MG63 (cell line): ENCODE data around the gene WASHC4. TPM values are rescaled to one million over a fixed set of nuclear protein-coding genes. Genes with fewer than 3 reads are reported as not detected.
"Not testable (repeated sequence)": the region's sequence is repeated elsewhere in the genome, so short reads cannot be mapped to it uniquely, and the experiment has no call there.

Experiments used
- DNase-seq: peaks from one replicate; pipeline ENCODE4 v3.0.0-alpha.2; 2020
- H3K27me3 ChIP-seq: fragments of 250-450 bp; sonication (Bioruptor Pico); 2 replicates; pipeline ENCODE4 v1.5.1; 2020; ENCODE audit warnings: mild to moderate bottlenecking, moderate library complexity
- H3K36me3 ChIP-seq: fragments of 250-450 bp; sonication (Bioruptor Pico); 2 replicates; pipeline ENCODE4 v1.5.1; 2020; ENCODE audit warnings: mild to moderate bottlenecking, moderate library complexity
- H3K4me3 ChIP-seq: fragments of 250-450 bp; sonication (Bioruptor Pico); 2 replicates; pipeline ENCODE4 v1.5.1; 2020; ENCODE audit warnings: mild to moderate bottlenecking, moderate library complexity
- H3K9me3 ChIP-seq: fragments of 250-450 bp; sonication (Bioruptor Pico); 2 replicates; pipeline ENCODE4 v1.5.1; 2020; ENCODE audit warnings: mild to moderate bottlenecking, moderate library complexity
- total RNA-seq: library from RNA; depleted of rRNA; stranded (reverse); fragments of >200 nt; shearing (Covaris generic); gene quantifications from 2 replicates; pipeline ENCODE4 v1.2.3, GENCODE V29; 2014; ENCODE audit warnings: low replicate concordance

WASHC4 gene
- total RNA-seq, 1 experiment from 2014 or later = 28.3 TPM

DNA sequence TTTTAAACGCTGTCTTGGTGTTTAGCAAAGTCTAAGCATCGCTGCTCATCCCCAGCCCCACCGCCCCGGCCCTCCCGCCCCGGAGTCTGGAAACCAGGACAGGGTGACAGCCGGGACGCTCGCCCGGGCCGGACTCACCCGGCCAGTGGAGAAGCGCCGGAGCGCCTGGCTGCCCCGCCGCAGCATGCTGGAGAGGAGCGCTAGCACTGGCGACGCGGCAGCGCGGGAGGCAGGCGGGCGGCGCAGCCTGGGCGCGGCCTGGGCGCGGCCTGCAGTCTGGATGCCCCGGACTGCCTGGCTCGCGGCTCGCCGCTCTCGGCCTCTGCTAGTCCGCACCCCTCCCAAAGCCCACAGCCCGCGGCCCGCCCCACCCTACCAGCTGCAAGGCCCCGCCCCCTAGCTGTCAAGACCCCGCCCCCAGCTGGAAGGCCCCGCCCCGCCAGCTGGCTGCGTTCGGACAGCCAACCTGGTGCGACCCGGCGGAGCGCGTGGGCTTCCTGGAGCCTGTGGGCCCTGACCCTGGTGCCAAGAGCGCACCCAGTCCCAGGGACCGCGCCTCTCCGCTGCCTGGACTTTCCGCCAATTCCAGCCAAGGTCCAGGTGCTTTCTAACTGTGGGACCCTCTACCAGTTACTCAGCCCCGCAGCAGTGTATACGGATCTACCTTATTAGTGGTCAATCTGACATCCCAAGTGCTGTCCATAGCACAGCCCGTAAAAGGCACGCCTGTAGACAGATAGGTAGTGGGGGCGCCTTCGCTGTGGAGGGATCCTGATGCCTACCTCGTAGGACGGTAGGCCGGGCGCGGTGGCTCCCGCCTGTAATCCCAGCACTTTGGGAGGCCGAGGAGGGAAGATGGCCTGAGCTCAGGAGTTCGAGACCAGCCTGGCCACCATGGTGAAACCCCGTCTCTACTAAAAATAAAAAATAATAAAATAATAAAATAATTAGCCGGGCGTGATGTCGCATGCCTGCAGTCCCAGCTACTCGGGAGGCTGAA is 23.0 kb upstream of the WASHC4 start, which contains the start of gene ALDH1L2:
ALDH1L2 (minus strand) TSS at position 208 of the 1,000 bp plus-strand sequence; CDS start at position 186, 22 bp downstream.
- Histone ChIP-seq H3K9me3 (no peaks in the 10 kb centered on the region), H3K4me3 (peak within 1 kb of the TSS; percentile 75), H3K27me3 (no peaks in the 10 kb centered on the region), H3K36me3 (peaks cover 8% of the 10 kb centered on the region)
- DNase-seq = peak; percentile 93

- H3K36me3 ChIP-seq = peaks cover 8% of the 10 kb centered on the region
- H3K9me3 ChIP-seq = no peaks in the 10 kb centered on the region
- no peak overlapping the region for H3K4me3 ChIP-seq
- DNase-seq = no peak
- no peaks in the 10 kb centered on the region for H3K27me3 ChIP-seq
Observed at GRCh38 chr12:105085501-105085900, 22.0 kb upstream of the WASHC4 start.

- H3K27me3 ChIP-seq = no peaks in the 10 kb centered on the region
- DNase-seq = no peak
- H3K9me3 ChIP-seq = peaks cover 3% of the 10 kb centered on the region; the same call in 1 of the 2 replicates
- no peak overlapping the region for H3K4me3 ChIP-seq
- no peaks in the 10 kb centered on the region for H3K36me3 ChIP-seq
Observed at GRCh38 chr12:105089817-105090216, 17.7 kb upstream of the WASHC4 start.

DNA sequence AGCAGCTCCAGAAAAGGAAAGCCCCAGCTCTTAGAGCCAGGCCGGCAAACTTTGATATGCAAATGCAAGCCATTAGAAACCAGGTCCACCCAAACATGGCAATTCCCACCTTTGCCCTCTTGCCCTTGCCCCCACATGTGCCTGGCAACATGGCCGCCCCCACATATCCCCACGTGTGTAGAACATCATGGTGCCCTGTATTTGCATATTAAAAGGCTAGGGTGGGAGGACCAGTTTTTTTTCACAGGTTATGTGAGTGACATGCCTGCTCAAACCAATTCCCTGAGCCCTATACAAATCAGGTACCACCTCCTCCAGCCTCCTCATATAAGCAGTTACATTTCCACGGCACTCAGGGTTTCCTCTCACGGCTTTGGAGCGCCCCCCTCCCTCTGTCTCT is 17.2 kb upstream of the WASHC4 start:
- no peak for DNase-seq
- no peaks in the 10 kb centered on the region for H3K36me3 ChIP-seq
- H3K9me3 ChIP-seq = peaks cover 7% of the 10 kb centered on the region; the same call in 1 of the 2 replicates

DNA sequence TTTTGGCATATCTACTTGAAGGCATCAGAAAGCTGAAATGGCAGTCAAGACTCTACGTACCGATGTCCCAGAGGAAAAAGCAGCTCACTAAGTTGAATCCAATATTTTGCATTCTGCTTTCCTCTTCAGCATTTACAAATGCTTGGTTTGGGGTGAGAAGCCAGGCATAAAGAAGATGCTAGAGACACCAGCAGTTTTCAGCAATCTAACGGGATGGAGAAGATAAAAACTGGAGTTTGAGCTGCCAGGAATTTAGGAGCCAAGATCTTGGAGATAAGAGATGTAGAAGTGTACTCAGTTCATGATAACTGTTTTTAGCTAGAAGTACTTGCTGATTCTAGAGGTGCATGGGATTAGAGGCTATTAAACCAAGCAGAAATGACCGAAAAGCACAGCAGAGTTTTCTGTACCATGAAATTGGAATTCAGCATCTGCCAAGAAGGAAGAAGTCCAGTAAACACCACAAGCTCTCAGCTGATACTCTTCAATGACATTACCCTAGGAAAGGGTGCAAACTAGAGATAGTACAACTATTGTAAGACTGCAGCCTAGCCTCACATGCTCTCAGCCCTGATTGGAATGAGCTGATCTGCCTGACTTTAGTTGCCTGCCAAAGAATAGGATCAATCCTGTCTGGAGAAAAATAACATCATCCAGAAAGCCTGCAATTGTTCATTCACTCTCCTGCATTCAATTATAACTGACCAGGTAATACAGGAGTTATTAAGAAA is 15.9 kb upstream of the WASHC4 start:
- DNase-seq = no peak
- no peaks in the 10 kb centered on the region for H3K36me3 ChIP-seq
- peaks cover 8% of the 10 kb centered on the region; the same call in 1 of the 2 replicates for H3K9me3 ChIP-seq
- H3K27me3 ChIP-seq = no peaks in the 10 kb centered on the region
- H3K4me3 ChIP-seq = no peak overlapping the region

More for the DNA sequence above, 17.2 kb upstream of the WASHC4 start:
- Histone ChIP-seq H3K4me3 (no peak overlapping the region), H3K27me3 (no peaks in the 10 kb centered on the region)

DNA sequence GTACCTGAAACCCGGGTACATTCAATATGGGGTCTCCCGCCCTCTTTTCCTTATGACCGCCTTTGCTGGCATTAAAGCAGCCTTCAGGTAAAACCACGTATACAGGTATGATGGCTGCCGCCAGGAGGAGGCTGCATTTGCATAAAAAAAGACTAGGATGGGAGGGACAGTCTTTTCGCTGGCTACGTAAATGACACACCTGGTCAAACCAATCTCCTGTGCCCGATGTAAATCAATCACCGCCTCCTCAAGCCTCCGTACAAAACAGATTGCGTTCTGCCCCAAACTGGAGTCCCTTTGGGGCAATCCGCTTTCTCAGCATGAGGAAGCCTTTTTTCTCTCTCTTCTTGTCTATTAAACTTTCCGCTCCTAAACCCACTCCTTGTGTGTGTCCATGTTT is 15.2 kb upstream of the WASHC4 start:
- no peak for DNase-seq

DNA sequence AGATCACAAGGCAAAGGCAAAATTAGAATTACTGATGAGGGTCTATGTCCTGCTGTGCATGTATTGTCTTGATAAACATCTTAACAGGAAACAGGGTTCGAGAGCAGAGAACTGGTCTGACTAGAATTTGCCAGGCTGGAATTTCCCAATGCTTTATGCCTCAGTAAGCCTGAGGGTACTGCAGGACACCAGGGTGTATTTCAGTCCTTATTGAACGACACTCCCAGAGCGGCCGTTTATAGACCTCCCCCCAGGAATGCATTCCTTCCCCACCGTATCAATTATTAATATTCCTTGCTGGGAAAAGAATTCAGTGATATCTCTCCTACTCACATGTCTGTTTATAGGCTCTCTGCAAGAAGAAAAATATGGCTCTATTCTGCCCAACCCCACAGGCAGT is 12.2 kb upstream of the WASHC4 start:
- H3K9me3 ChIP-seq = peaks cover 10% of the 10 kb centered on the region; the same call in 1 of the 2 replicates
- not testable (repeated sequence) for H3K36me3 ChIP-seq, DNase-seq, H3K4me3 ChIP-seq, H3K27me3 ChIP-seq

More for the DNA sequence above, 15.2 kb upstream of the WASHC4 start:
- no peaks in the 10 kb centered on the region for H3K27me3 ChIP-seq
- no peaks in the 10 kb centered on the region for H3K36me3 ChIP-seq
- peaks cover 10% of the 10 kb centered on the region; the same call in 1 of the 2 replicates for H3K9me3 ChIP-seq
- H3K4me3 ChIP-seq = no peak overlapping the region

GRCh38 chr12:105099356-105099755 is 8.2 kb upstream of the WASHC4 start:
- no peaks in the 10 kb centered on the region for H3K36me3 ChIP-seq

GRCh38 chr12:105100207-105100985 is 7.1 kb upstream of the WASHC4 start:
- no peaks in the 10 kb centered on the region for H3K36me3 ChIP-seq
- peak; percentile 15 for DNase-seq
- peaks cover 3% of the 10 kb centered on the region; the same call in 1 of the 2 replicates for H3K9me3 ChIP-seq
- H3K27me3 ChIP-seq = no peaks in the 10 kb centered on the region
- H3K4me3 ChIP-seq = peak overlapping the region; percentile 30

More at GRCh38 chr12:105099356-105099755, 8.2 kb upstream of the WASHC4 start:
- H3K4me3 ChIP-seq = no peak overlapping the region
- DNase-seq = no peak
- H3K9me3 ChIP-seq = peaks cover 10% of the 10 kb centered on the region; the same call in 1 of the 2 replicates
- H3K27me3 ChIP-seq = no peaks in the 10 kb centered on the region

DNA sequence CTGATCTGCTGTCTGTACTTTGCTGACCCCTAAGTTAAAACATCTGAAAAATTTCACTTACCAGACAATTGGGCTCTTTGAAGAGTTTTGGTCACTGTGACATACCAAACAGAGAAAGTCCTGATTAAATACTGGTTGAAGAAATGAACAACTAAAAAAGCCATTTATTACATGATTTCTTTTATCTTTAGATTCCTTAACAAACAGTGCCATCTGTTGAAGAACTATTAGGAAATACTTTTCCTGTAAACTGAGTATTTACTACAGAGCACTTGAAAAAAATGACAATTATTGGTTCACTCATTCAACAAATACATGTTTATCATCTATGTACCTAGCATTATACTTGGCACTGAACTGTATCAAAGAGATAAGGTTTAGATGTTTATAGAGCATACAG is 6.5 kb upstream of the WASHC4 start:
- Histone ChIP-seq H3K9me3 (0 out of 2 replicates have a peak, but pooled peaks cover 3% of the 10 kb centered on the region), H3K36me3 (no peaks in the 10 kb centered on the region), H3K27me3 (no peaks in the 10 kb centered on the region), H3K4me3 (no peak overlapping the region)
- DNase-seq = no peak

DNA sequence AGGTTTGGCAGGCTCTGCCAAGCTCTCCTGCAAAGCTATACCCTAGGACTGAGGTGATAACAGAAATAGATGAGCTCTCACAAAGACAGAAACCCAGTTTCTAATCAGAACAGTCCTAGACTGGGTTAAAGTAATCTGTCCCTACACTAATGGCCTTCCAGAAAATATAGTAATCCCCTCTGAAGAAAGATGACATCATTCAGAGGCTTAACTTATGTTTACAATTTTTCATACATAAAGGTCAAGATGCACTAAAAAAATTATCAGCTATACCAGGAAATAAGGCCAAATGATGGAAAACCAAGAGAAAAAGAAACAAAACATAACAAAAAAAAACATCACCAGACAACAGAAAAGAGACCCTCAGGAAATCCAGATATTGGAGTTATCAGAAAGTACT is 4.9 kb upstream of the WASHC4 start:
- no peaks in the 10 kb centered on the region for H3K27me3 ChIP-seq
- no peaks in the 10 kb centered on the region for H3K9me3 ChIP-seq
- no peak overlapping the region for H3K4me3 ChIP-seq
- H3K36me3 ChIP-seq = no peaks in the 10 kb centered on the region
- DNase-seq = no peak

DNA sequence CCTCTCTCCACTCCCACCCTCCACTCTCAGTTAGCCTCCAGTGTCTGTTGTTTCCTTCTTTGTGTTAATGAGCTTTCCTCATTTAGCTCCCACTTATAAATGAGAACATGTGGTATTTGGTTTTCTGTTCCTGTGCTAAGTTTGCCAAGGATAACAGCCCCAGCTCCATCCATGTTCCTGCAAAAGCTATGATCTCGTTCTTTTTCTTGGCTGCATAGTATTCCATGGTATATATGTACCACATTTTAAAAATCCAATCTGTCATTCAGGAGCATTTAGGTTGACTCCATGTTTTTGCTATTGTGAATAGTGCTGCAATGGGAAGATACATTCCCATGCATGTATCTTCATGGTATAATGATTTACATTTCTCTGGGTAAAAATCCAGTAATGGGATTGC is 2.8 kb upstream of the WASHC4 start:
- DNase-seq = no peak
- Histone ChIP-seq H3K9me3 (no peaks in the 10 kb centered on the region), H3K27me3 (no peaks in the 10 kb centered on the region), H3K4me3 (no peak overlapping the region), H3K36me3 (no peaks in the 10 kb centered on the region; the same call in 1 of the 2 replicates)

- peak overlapping the region; percentile 90 for H3K4me3 ChIP-seq
- H3K27me3 ChIP-seq = no peaks in the 10 kb centered on the region
Observed at GRCh38 chr12:105106621-105107020, 910 bp upstream of the WASHC4 start.

GRCh38 chr12:105107171-105107493 is 399 bp upstream of the WASHC4 start:
- Histone ChIP-seq H3K27me3 (no peaks in the 10 kb centered on the region), H3K36me3 (peaks cover 14% of the 10 kb centered on the region), H3K9me3 (no peaks in the 10 kb centered on the region), H3K4me3 (peak overlapping the region; percentile 90)
- no peak for DNase-seq

More at GRCh38 chr12:105106621-105107020, 910 bp upstream of the WASHC4 start:
- Histone ChIP-seq H3K36me3 (peaks cover 9% of the 10 kb centered on the region), H3K9me3 (no peaks in the 10 kb centered on the region)
- no peak for DNase-seq

- no peak for DNase-seq
- no peaks in the 10 kb centered on the region for H3K9me3 ChIP-seq
- no peaks in the 10 kb centered on the region for H3K27me3 ChIP-seq
- peaks cover 38% of the 10 kb centered on the region for H3K36me3 ChIP-seq
- H3K4me3 ChIP-seq = peak overlapping the region; percentile 90
Observed at GRCh38 chr12:105109465-105110212, 2.1 kb downstream of the WASHC4 start.

DNA sequence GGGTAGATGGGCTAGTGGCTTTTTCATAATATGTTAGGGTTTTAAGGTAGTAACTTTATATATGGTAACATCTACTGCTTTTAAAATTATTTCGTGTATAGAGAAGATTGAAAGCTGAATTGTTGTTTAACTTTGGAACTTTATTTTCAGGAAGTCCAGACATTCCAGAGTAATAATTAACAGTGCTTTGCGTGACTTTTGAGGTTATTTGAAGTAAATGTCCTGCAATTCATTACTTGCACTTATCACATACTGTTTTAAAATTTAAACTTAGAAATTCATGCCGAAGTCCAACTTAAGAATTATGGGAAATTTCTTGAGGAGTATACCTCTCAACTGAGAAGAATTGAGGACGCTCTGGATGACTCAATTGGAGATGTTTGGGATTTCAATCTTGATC is 3.3 kb downstream of the WASHC4 start:
- no peak overlapping the region for H3K4me3 ChIP-seq
- DNase-seq = no peak
- peaks cover 47% of the 10 kb centered on the region for H3K36me3 ChIP-seq
- no peaks in the 10 kb centered on the region for H3K27me3 ChIP-seq
- H3K9me3 ChIP-seq = no peaks in the 10 kb centered on the region
